Measurements from ENCODE around the gene MAMLD1.
A peak's percentile ranks its signal among the peaks of the same experiment; 100 is the strongest.

The MAMLD1 gene

DNA sequence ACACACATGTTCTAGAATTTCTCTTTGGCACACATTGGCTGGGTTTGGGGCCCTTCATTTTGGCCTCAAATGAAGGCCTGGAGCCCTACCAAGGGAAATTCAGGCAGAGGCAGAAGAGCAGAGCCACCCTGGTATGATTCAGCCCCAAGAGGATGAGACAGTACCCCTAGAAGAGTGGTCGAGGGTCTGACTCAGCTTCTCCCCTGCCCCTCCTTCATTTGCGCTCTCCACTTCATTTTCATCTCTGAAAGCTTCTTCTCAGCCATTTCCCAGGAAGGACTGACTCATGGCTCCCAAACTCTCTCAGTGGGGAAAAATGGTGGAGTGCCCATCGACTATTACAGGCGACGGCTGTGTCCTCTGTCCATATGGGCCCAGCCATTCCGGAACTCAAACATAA lies 43.5 kb downstream of the MAMLD1 start:
- DNase-seq = peak; percentile 9 to 57 (median 26)

DNA sequence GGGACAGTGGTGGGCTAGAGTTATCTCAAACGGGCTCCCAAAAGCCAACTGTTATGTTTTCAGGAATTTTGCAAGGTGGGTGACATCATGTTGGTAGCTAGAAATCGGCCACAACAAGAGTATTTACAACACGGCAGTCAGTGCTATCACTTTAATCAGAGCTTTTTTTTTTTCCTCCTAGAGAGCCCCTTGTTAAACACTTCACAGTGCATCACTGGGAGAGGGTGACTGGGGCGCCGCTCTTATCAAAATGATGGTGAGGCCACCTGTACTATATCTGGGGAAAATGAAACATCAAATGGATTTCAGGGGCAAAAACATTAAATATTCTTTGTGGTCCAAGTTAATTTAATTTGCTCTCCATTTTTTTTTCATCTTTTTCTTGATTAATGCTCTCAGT lies 44.9 kb downstream of the MAMLD1 start:
- no peak for DNase-seq

DNA sequence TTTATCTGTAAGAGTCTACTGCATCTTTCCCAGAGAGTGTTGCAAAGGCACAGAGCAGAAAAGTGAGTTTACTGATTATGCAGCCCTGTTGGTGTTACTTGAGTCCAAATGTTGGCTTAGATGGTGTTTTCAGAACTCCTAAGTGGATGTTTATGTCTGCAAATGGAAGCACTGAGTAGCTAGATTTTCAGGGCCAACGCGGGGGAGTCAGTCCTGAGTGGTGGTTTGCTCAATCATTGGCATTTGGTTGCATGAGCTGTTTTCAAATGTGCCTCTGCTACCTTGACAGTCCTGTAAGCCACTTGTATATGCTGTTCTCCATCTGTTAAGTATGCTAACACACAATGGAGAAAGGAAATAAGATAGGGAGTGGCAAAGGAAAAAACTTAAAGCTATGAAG lies 45.4 kb downstream of the MAMLD1 start:
- no peak for DNase-seq

DNA sequence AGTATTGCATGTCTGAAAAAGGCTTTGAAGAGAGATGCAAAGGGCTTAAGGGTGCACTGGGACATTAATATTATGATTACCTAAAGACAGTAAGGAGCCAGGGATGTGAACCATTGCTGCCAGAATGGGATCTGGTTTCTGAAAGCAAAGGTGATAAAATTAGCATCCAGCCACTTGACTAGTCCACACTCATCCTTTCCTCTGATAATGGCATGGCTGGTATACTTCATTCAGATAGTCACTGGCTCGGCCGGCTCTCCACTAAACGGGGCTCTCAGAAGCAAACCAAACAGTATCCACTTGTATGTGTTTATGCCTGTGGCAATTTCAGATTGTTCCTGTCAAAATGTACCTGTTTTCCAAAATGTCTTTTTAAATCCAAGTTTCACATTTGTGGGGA lies 46.4 kb downstream of the MAMLD1 start:
- DNase-seq = no peak

DNA sequence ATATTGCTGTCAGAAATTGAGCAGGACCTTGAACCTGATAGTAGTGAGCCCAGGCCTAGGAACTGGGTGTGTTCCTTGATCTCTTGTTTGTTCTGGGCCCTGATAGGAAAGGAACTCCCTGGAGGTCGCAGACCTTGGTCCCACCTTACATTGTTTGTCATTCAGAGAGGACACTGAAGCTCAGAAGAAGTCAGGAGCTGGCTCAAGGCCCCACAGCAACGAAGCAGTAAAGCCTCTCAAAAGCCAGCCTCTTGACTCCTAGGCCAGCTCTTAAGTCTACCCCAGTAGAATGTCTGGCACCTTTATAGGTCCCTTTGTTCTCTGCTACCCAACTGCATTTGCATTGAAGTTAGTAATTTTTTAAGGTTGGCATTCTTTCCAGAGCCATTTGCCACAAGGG lies 46.8 kb downstream of the MAMLD1 start:
- no peak for DNase-seq

DNA sequence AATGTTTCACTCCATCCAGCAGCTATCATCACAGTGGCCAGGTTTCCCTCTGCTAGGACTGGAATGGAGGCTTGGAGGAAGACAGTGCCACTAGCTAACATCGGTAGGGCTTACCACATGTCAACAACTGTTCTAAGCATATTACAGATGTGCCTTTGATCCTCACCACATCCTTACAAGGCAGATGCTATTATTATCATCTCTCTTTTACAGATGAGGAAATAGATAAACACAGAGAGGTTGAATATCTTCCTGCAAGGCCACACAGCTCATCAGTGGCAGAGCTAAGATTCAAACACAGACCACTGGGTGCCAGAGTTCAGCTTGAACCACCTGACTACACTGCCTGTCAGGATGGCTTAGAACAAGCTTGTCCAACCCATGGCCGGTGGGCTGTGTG lies 47.4 kb downstream of the MAMLD1 start:
- DNase-seq = no peak

DNA sequence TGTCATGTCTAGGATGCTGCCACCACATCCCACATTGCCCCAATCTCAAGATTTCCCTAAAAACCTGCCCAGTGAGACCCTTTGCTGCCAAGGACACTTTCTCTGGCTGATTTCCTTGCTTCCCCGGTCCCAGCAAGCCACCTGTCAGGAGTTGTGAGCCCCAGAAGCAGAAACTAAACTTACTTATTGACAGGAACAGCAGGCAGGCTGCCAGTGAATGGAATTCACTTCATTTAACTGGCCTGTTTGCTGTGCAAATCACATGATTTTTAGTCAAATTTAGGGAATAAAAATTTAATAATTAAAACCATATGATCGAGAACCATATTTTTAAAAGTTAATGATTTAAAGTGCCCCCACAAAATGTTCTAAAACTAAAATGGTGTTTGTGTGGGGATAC lies 48.5 kb downstream of the MAMLD1 start:
- DNase-seq = no peak

DNA sequence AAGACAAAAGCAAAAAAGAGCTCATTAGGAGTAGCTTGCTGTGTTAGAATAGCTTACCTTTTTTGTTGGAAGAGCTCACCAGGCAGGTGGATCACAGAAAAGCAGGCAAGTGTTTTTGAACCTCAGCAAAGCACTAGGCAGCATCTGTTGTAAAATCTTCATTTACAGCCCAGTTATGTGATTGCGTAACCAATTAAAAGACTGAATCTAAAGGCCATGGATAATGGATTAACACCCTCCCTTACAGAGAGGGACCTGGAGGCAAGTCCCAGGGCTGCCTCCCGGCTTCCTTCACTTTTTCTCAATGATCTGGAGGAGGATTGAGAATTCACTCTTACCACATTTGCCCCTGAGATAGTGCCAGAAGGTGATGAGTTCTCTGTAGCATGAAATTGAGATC lies 51.1 kb downstream of the MAMLD1 start:
- no peak for DNase-seq

DNA sequence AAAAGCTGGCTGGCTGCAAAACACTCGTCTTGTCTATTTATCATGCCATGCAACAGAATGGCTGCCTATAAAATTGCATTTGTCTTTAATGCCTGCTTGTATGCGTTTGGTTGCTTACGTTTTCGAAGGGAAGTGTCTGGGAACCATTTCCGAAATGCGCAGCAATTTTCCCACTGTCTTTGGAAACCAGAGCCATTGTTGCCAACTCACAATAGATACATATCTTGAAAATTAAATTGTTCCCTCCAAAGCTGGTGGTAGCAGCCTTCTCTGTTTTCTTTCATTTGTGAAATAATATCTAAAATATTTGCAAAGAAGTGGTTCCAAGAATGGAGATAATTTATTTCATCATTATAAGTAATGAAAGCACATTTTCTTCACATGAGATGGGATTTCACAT lies 53.4 kb downstream of the MAMLD1 start:
- DNase-seq = no peak

DNA sequence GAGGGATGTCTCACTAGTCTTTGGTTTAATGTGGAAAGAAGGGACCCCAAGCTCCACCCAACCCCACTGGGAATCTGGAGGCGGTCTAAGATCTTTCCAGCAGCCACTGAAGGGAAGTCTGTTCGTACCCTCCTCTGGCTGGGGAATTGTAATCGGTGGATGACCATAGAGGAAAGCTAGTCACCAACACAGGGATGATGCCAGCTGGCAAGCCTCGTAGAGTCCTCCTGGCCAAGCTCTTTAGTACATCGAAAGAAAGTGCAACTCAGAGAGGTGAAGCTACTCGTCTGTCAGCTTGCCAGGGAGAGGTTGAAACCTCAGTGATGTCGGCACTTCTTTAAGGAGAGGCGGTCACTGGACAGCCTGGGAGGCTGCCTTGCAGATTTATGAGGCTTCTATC lies 58.7 kb downstream of the MAMLD1 start:
- no peak for DNase-seq

DNA sequence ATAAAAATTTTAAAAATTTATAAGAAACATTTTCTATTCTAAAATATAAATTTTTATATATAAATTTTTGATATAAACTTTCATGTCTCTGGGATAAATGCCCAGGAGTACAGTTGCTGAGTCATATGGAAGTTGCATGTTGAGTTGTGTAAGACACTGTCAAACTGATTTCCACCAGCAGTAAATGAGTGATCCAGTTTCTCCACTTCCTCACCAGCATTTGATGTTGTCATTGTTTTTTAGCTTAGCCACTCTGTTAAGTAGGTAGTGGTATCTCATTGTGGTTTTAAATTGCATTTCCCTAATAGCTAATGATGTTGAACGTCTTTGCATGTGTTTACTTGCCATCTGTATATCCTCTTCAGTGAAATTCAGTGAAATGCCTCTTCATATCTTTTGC lies 66.5 kb downstream of the MAMLD1 start:
- DNase-seq = peak; percentile 58 to 83 (median 80)

DNA sequence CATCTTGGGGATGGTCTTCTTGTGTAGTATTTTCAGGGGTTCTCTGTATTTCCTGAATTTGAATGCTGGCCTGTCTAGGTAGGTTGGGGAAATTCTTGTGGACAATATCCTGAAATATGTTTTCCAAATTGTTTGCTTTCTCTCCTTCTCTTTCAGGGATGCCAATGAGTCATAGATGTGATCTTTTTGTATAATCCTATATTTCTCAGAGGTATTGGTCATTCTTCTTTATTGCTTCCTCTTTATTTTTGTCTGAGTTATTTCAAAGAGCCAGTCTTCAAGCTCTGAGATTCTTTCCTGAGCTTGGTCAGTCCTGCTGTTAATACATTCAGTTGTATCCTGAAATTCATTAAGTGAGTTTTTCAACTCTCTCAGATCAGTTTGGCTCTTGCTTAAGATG lies 73.1 kb downstream of the MAMLD1 start:
- DNase-seq = peak; percentile 4 to 60 (median 44)

DNA sequence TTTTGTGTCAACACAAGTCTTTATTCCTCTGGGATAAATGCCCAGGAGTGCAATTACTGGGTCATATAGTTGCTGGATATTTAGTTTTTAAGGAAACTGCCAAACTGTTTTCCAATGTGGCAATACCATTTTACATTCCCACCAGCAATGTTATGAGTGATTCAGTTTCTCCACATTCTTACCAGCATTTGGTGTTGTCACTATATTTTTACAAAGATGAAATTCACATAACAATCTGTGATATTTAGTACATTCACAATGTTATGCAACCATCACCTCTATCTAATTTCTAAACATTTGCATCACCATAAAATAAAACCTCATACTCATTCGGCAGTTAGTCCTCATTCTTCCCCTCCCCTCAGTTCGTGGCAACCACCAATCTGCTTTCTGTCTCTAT lies 75.0 kb downstream of the MAMLD1 start:
- DNase-seq = no peak

DNA sequence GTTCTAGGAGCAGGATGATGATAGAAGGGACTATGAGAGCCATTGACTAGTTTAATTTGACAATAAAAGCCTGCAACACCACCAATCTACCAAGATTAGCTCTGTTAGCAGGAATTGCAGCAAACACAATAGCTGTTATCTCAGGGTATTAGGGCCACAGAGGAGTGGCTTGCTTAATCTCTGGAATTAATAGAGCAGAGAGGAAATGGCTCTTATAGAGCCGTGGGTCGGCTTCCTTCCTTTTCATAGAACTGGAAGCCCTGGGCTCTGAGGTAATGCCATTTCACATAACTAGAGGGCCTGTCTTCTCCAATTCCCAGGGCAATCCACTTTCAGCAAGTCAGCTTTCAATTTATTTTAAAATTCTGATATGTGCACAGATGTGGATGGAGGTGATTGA lies 83.0 kb downstream of the MAMLD1 start:
- DNase-seq = peak; percentile 60 to 66 (median 63)

DNA sequence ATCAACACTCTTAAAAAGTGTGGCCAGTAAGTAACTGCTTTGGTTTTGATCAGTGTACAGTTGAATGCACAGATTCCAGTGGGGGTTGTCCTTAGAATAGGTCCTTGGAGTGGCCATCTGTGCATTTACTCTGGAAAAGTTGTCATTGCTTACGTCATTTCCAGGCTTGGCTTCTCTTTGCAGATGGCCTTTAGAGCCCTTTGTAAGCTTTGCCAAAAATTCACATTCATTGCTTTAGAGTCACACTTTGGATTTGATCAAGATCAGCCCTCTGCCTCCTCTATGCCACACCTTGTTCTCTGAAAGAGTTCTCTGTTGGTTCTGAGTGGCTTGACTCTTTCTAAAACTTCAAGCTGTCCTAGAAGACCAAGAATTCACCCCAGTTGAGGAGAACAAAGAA lies 83.9 kb downstream of the MAMLD1 start:
- DNase-seq = no peak

DNA sequence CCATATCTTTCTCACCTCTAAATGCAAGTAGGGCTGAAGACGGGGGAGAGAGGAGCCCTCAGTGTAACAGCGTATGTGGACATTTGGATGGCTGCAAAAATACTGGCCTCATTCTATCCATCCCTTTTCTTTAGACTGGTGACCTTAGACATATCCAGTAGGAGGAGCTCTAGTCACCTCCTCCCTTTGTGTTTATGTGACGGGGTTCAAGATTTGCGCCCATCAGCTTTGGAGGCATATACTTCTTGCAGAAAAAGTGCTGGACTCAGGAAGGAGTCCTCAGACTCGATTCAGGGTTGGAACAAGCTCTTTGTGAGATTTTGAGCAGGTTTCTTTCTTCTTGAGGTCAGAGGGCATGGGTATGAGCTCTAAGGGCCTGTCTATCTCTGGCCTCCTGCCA lies 86.2 kb downstream of the MAMLD1 start:
- no peak for DNase-seq

DNA sequence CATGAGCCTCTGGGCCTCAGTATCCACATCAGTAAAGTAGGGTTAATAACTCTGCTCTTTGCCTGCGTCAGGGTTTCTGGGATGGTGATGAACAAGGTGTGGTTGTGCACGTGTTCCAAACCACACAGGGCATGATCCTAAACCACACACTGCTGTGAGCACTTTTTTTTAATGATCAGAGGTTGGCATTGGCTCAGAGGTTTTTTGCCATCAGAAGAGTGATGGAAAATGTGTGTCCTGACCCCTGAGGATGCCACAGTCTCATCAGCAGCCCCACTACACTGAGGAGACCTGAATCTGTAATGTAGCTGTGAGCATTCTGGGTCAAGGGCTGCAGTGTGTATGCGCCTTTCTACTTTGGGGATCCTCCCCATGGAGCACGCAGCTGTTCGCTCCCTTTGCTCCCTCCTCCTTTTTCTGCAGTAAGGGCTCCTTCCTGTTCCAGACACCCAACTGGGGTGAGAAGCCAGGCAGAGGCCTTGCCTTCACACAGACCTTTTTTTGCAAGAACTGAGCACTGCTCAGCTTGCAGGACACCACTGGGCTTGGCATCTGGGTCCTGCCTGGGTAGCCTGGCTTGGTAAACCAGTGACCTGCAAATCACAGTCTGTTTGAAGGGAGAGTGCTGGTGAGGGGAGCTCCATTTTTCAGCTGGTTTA lies 87.5 kb downstream of the MAMLD1 start:
- no peak for DNase-seq

DNA sequence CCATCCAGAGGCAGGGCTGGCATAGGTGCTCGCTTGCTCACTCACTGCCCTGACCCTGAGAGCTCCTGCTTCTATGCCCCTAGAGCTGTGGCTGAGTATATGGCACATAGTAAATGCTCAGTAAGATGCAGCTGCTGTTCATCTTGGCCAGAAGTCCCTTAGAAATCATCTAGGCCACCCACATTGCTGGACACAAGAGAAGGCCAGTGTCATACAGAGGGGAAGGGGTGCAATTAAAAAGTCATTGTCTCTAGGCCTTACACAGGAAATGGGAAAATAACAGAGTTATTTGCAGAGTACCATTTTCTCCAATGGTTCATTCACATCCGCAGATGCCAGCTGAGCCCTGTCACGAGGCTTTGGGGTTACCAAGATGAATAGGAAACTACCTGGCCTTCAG lies 88.8 kb downstream of the MAMLD1 start:
- no peak for DNase-seq

DNA sequence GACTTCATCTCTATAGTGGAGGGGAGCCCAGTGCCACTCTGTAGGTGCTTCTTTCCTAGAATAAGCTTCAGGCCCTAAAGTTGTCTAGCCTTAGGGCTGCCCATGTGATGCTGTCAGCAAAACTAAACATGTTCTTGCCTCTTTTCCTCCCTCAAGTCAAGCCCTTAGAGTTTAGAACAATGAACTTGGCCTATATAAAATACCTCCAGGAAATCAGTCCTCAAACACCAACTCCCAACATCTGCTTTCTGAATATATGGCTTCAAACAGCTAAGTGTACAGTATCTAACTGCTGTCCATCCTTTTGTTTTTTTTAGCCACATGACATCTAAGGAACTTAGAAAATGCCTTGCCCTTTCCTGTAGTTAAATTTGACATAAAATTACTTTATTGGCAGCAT lies 91.0 kb downstream of the MAMLD1 start:
- DNase-seq = no peak

DNA sequence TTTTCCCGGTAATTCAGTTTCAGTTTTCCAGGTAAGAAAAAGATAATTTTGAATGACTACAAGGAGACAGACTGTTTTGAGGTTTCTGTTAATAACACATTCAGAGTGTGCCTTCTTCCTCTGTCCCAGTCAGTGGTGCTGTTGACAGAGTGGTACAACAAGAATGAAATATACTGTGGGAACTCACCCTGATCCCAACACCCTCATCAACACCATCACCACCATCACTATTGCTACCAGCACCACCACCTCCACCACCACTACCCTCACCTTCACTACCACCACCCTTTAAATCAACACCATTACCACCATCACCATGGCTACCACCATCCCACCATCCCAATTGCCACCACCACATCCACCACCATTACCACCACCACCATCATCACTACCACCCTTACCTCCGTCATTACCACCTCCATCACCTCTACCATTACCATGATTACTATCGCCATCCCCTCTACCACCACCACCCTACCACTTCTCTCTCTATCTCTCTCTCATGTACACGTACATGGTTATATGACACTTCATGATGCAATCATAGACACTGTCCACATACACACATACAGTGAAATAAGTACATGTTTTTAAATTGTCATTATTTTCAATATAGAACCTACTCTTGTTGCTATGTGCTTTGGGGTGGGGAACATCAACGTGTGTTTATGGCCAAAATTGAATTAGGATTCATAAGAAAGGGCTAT lies 91.5 kb downstream of the MAMLD1 start:
- DNase-seq = no peak

DNA sequence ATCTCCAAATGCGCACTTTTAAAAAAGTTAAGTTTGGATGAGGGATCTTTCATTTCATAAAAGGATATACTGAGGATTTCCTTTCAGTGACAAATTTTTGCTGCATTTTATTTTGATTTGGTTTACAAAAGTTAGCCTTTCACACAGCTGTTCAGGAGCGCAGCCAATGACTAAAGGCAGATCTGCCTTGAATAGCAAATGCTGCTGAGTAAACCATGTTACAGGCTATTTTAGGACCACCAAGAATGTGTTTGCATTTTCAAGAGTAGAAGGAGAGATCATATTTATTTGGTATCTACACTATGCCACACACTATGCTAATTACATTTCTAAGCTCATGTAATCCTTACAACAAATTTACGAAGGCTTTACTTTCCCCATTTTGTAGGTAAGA lies 92.1 kb downstream of the MAMLD1 start:
- no peak for DNase-seq

DNA sequence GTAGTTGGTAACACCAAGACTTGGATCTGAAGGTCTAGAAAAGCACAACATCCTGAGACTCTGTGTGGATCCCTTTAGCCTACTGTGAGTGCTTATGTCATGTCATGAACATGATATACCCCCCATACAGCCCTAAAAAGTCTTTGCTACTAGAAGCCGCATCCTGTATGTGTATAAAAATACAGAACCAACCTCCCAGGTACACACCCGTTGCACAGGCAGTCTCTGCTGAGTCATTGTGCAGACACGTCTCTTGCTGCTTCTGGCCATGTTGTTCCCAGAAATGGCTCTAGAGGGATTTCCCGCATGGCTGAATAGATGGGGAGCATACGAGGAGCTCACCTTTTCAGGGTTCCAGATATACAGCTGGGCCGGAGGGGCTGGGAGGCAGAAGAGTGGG lies 93.3 kb downstream of the MAMLD1 start:
- DNase-seq = no peak

DNA sequence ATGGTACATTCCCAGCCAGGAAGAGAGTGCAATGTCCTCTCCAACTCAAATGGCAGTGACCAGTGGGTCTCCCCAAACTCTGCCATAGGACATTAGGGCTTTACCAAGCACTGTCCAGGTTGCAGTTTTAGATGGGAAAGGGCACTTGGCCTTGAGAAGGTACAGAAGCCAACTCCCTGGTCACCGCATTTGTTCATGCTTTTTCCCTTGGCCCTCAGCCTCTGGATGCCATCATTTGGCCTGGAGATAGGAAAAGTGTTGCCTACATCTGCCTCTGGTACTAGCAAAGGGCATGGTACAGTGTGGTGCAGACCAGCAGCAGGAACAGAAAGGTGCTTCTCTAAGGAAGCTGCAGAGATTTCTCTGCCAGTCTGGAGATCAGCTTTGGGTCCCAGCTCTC lies 93.8 kb downstream of the MAMLD1 start:
- no peak for DNase-seq

DNA sequence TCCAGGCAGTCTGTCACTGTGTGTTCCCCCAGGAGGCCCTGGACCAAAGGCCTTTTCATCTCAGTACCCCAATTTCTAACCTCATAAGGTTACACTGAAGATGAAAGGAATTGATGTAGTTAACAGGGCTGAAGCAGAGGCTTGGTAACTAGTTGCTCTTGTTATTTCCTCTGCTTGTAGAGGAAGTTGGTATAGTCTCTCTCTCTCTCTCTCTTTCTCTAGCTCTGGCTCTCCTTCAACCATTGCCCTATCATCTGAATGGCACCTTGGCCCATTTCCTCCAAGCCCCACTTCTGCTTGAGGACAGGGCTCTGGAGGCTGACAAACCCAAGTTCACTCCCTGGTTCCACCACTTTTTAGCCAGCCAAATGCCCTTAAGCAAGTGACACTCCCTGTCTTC lies 96.1 kb downstream of the MAMLD1 start:
- no peak for DNase-seq

DNA sequence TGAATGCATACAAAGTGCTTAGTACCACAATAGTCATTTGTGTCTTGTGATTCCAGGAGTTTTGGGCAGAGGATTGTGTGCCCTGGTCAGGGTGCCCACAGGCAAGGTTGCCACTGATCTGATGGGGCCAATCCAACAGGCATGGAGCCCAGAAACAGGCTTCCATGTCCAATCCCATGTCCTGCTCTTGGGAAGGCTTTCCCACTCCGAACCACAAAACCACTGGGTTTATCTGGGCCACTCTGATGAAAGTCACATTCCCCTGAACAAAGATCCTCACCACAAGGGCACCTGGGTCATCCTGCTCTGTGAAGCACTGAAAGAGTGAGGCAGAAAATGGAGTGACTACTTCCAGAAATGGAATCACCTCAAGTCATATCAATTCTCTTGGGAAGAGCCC lies 96.9 kb downstream of the MAMLD1 start:
- DNase-seq = no peak
